ENCODE measurements around the gene FAAP100.
"Not testable (repeated sequence)": the region's sequence is repeated elsewhere in the genome, so short reads cannot be mapped to it uniquely, and the experiment has no call there.

Gene FAAP100

DNA sequence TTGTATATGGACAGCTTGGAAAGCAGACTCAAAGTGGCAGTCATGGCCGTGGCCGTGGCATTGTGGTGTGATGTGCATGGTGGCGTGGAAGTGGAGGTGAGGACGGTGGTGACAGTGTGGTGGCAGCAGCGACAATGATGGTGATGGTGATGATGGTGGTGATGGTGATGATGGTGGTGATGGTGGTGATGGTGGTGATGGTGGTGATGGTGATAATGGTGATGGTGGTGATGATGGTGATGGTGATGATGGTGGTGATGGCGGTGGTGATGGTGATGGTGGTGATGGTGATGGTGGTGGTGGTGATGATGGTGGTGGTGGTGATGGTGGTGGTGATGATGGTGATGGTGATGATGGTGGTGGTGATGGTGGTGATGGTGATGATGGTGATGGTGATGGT lies 21.1 kb downstream of the FAAP100 start:
- not testable (repeated sequence) for DNase-seq (ENCODE audit: low read depth, low spot score)

DNA sequence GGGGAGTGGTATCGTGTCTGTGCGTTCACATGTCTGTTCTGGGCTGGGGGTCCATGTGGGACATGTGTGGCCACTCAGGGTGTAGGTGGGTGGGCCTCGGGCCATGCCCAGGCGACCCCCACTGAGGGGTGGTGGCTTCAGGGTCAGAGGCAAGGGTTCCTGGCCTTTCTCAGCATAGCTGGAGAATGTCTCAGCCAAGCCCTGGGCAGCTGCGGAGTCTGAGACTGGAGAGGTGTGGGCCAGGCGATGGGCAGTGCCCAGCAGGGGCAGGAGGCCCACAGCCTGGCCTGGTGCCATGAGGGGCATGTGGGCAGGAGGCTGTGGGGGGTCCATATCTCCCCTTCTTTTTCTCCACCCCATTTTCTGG lies 22.7 kb downstream of the FAAP100 start:
- no peak for DNase-seq (ENCODE audit: low read depth, low spot score)
- no peak overlapping the region for H3K4me3 ChIP-seq (ENCODE audit: low read length)

More for the DNA sequence above, 21.1 kb downstream of the FAAP100 start:
- not testable (repeated sequence) for H3K4me3 ChIP-seq (ENCODE audit: low read length)

DNA sequence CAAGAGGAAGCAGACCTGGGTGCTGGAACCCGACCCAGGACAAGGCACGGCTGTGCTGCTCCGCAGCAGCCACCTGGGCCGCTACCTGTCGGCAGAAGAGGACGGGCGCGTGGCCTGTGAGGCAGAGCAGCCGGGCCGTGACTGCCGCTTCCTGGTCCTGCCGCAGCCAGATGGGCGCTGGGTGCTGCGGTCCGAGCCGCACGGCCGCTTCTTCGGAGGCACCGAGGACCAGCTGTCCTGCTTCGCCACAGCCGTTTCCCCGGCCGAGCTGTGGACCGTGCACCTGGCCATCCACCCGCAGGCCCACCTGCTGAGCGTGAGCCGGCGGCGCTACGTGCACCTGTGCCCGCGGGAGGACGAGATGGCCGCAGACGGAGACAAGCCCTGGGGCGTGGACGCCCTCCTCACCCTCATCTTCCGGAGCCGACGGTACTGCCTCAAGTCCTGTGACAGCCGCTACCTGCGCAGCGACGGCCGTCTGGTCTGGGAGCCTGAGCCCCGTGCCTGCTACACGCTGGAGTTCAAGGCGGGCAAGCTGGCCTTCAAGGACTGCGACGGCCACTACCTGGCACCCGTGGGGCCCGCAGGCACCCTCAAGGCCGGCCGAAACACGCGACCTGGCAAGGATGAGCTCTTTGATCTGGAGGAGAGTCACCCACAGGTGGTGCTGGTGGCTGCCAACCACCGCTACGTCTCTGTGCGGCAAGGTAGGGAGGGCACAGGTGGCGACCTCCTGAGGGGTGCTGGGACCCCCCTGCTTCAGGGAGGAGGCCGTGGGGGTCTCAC lies 23.3 kb downstream of the FAAP100 start:
- no peak for DNase-seq (ENCODE audit: low read depth, low spot score)
- no peak overlapping the region for H3K4me3 ChIP-seq (ENCODE audit: low read length)

- no peak overlapping the region for H3K4me3 ChIP-seq (ENCODE audit: low read length)
- DNase-seq (ENCODE audit: low read depth, low spot score), result no peak
Observed at GRCh38 chr17:81528384-81528650, 23.8 kb downstream of the FAAP100 start.

- no peak within 1 kb of the TSS for H3K4me3 ChIP-seq (ENCODE audit: low read length)
- DNase-seq (ENCODE audit: low read depth, low spot score), result no peak
Observed at GRCh38 chr17:81527591-81528383, 24.4 kb downstream of the FAAP100 start, which contains the start of gene FSCN2. FSCN2 (plus strand) TSS chr17:81528377; CDS start chr17:81528532, 155 bp downstream.

DNA sequence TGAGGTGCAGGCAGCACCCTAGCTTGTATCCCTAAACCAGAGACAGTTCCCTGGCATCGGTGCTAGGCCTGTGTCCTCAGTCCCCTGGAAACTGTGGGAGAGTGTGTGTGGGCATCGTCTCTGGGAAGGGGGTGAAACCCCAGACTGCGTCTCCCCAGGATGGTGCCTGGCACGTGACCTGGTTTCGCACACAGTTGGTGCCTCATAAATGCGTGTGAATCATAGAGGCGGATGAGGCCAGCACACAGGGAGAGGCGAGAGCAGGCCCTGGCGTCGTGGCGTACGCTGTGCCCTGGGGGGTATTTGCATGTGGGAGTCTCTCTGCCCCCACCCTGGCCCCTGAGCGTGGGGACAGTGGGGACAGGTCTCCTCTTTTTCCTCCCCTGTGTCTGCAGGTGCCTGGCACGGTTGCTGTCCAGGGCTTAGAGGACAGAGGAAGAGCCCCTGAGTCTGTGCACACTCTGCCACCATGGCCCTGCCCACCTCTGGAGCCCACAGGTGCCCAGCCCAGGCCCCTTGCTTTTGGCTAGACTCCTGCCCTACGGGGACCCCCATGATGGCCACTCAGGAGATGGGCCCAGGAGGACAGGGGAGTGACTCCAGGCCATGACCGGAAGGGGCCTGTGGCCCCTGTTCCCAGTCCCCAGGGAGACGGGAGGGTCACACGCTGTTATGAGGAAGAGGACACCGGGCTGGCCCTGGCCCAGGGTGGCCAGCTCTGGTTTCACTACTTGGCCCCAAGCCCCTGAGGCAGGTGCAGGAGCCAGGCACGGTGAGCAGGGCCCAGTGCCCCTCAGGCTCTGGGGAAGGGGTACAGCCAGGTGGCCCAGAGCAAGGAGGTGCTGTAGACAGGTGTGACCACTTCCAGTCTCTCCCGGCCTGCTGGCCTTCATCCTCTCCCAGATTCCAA lies 25.2 kb downstream of the FAAP100 start:
- no peak overlapping the region for H3K4me3 ChIP-seq (ENCODE audit: low read length)
- no peak for DNase-seq (ENCODE audit: low read depth, low spot score)

- no peak overlapping the region for H3K4me3 ChIP-seq (ENCODE audit: low read length)
- DNase-seq (ENCODE audit: low read depth, low spot score), result no peak
Observed at GRCh38 chr17:81524865-81525159, 27.3 kb downstream of the FAAP100 start.

DNA sequence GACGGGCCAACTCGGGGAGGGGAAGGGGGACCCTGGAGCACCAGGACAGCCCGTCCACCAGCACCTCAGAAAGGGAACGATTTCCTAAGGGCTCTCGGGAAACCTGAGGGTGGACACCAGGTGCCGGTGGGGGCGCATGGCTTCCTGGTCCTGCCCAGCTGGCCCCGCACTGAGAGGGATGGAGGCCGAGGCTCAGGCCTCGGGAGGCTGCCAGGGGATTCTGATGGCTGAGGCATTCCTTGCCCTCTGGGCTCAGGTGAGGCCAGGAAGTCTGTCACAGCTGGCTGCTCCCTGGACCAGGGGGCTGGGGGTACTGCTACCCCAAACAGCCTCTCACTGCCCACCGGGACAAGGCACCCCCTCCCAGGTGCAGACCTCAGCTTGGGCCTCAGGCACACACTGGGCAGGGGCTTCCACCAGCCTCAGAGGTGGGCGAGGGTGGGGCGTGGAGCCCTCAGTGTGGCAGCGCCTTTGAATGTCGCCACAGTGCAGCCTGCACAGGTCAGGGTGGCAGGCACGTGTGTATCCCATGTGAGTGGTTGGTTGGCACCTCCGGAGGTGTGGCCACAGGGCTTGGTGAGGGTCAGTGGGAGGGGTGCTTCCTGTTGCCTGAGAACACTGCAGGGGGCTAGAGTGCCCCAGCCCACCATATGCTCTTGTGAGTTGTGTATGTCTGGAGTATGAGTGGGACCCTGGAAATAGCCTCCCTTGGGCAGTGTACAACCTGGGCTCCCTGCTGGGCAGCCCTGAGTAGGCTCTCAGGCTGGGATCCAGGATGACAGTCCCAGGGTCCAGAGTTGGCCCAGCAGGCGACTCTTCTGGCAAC lies 27.9 kb downstream of the FAAP100 start:
- no peak overlapping the region for H3K4me3 ChIP-seq (ENCODE audit: low read length)
- no peak for DNase-seq (ENCODE audit: low read depth, low spot score)

DNA sequence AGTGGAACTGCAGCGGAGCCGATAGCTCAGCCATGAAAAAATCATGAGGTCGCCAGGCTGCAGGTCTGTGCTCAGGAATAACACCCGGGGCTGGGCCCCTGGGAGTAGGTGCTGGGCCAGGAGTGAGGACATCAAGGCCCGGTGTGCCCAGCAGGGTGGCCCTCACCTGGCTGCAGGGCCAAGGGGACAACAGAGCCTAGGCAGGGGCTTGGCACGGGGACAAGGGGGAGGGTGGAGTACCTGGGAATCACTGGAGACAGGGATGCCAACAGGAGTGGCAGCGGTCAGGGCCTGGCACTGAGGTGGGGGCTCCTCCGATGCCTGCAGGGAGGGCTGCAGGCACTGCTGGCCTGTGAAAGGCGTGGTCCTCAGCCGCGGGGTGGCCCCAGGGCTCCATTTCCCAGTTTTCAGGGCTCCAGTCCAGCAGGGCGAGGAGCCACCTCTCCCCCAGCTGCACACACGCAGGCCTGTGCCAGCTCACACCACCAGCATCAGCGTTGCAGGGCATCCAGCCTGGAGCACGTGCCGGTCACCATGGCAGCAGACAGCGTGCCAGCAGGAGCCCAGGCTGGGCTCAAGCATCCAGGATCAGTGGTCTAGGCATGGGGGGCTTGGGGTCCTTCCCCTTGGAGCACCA lies 28.6 kb downstream of the FAAP100 start:
- DNase-seq (ENCODE audit: low read depth, low spot score), result no peak
- H3K4me3 ChIP-seq (ENCODE audit: low read length), result no peak overlapping the region

GRCh38 chr17:81522491-81523401 lies 29.4 kb downstream of the FAAP100 start:
- DNase-seq (ENCODE audit: low read depth, low spot score), result no peak
- H3K4me3 ChIP-seq (ENCODE audit: low read length), result no peak overlapping the region

- no peak for DNase-seq (ENCODE audit: low read depth, low spot score)
- no peak overlapping the region for H3K4me3 ChIP-seq (ENCODE audit: low read length)
Observed at GRCh38 chr17:81520021-81520901, 31.9 kb downstream of the FAAP100 start.

- no peak for DNase-seq (ENCODE audit: low read depth, low spot score)
- no peak overlapping the region for H3K4me3 ChIP-seq (ENCODE audit: low read length)
Observed at GRCh38 chr17:81519284-81520020, 32.7 kb downstream of the FAAP100 start.

GRCh38 chr17:81518785-81519283 lies 33.3 kb downstream of the FAAP100 start:
- no peak overlapping the region for H3K4me3 ChIP-seq (ENCODE audit: low read length)
- no peak for DNase-seq (ENCODE audit: low read depth, low spot score)

- no peak for DNase-seq (ENCODE audit: low read depth, low spot score)
- H3K4me3 ChIP-seq (ENCODE audit: low read length), result no peak overlapping the region
Observed at GRCh38 chr17:81518113-81518784, 33.9 kb downstream of the FAAP100 start.

GRCh38 chr17:81517339-81518112 lies 34.6 kb downstream of the FAAP100 start:
- H3K4me3 ChIP-seq (ENCODE audit: low read length), result no peak overlapping the region
- DNase-seq (ENCODE audit: low read depth, low spot score), result no peak
